Gastroesophageal sphincter (tissue), 4 donors: ENCODE data around the gene SZT2. TPM values are rescaled to one million over a fixed set of nuclear protein-coding genes. Genes with fewer than 3 reads are reported as not detected.

Experiments used
- ATAC-seq: fragments of 150-250 bp; one replicate; pipeline ENCODE4 v1.9.1; 2016; ENCODE audit warnings: mild to moderate bottlenecking, moderate library complexity
- H3K27ac ChIP-seq, 4 donors: fragments of 200-600 bp; sonication (generic) in 3 of 4; 1 replicate in 3 of 4; 2 replicates in 1 of 4; pipeline ENCODE4 v1.5.1; 2016 to 2019
- H3K27me3 ChIP-seq: fragments of 200-600 bp; sonication (generic); one replicate; pipeline ENCODE4 v1.5.1; 2019
- H3K36me3 ChIP-seq, 2 donors: fragments of 200-600 bp; sonication (generic); one replicate each; pipeline ENCODE4 v1.5.1; 2019; ENCODE audit warnings: control low read depth in 1 of 2
- H3K4me1 ChIP-seq, 3 donors: fragments of 200-600 bp; sonication (generic); 1 replicate in 2 of 3; 2 replicates in 1 of 3; pipeline ENCODE4 v1.5.1; 2016 to 2019; ENCODE audit warnings: control low read depth in 2 of 3
- H3K4me3 ChIP-seq, 2 donors: fragments of 200-600 bp; sonication (generic); one replicate each; pipeline ENCODE4 v1.5.1; 2019; ENCODE audit warnings: mild to moderate bottlenecking in 1 of 2, moderate library complexity in 1 of 2
- H3K9me3 ChIP-seq, 3 donors: fragments of 200-600 bp; sonication (generic); one replicate each; pipeline ENCODE4 v1.5.1; 2017 to 2019; ENCODE audit warnings: control low read depth in 2 of 3
- EP300 ChIP-seq: sonication (generic); formaldehyde crosslinking; IDR thresholded peaks from one replicate; pipeline ENCODE4 v1.6.1; 2017; ENCODE audit warnings: antibody characterized with exemption, mild to moderate bottlenecking
- POLR2A ChIP-seq, 2 donors: fragments of 450-650 bp; IDR thresholded peaks; one replicate each; pipeline ENCODE4 v1.6.1; 2017; ENCODE audit warnings: antibody characterized with exemption in 2 of 2, mild to moderate bottlenecking in 2 of 2, moderate library complexity in 1 of 2
- POLR2AphosphoS5 ChIP-seq: sonication (generic); formaldehyde crosslinking; IDR thresholded peaks from one replicate; pipeline ENCODE4 v1.6.1; 2017; ENCODE audit warnings: antibody characterized with exemption
- WGBS, 2 donors: methylation state at CpG; one replicate each; pipeline ENCODE4 v1.1.5; 2018; ENCODE audit warnings: low coverage in 1 of 2; 5-methylcytosine and 5-hydroxymethylcytosine counted together
- total RNA-seq, 4 donors: library from RNA; depleted of rRNA; stranded (reverse); fragments of >200 nt; gene quantifications; one replicate each; pipeline ENCODE4 v1.1.0, GENCODE V29; 2016
- TF ChIP-seq, protein P1 (sequence below), 4 experiments: fragments of 200-600 bp in 2 of 4; fragments of 450-650 bp in 2 of 4; sonication (generic) in 1 of 4; IDR thresholded peaks; one replicate each; pipeline ENCODE4 v1.5.1; 2017 to 2019; ENCODE audit warnings: antibody characterized with exemption in 4 of 4, mild to moderate bottlenecking in 2 of 4, moderate library complexity in 2 of 4

Gene SZT2
- total RNA-seq, 4 donors from 2014 or later, result 13.1 to 40.0 (median 35.1) TPM

DNA sequence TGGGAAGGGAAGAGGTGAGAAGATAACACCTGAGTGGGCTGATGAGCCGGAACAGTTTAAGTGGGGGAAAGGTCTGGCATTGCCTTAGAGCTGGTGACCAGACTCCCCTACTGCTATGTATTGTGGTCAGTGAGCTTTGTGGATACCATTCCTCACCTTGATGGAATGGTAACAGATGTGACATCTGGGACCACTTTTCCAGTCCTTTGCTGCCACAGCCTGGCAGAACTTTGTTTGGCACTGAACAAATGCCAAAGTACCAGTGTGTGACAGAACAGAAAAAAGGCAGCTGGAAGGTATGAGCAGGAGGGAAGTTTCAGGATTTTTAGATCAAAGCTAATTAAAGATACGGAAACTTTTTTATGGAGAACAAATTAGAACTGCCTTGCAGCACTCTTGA, 6.2 kb upstream of the SZT2 start:
- no peaks in the 10 kb centered on the region for H3K9me3 ChIP-seq
- H3K27me3 ChIP-seq, result no peaks in the 10 kb centered on the region
- H3K4me3 ChIP-seq, result no peak overlapping the region
- no peak for ATAC-seq
- H3K36me3 ChIP-seq, result peaks cover 0 to 77% of the 10 kb centered on the region in 2 donors
- H3K27ac ChIP-seq, result no peak overlapping the region
- peaks cover 2 to 27% (median 6%) of the 10 kb centered on the region in 3 donors for H3K4me1 ChIP-seq
- TF ChIP-seq POLR2AphosphoS5 (no peak), EP300 (no peak), POLR2A (IDR thresholded peaks at IDR 0.05) (no peak)
- TF ChIP-seq, protein P1, sequence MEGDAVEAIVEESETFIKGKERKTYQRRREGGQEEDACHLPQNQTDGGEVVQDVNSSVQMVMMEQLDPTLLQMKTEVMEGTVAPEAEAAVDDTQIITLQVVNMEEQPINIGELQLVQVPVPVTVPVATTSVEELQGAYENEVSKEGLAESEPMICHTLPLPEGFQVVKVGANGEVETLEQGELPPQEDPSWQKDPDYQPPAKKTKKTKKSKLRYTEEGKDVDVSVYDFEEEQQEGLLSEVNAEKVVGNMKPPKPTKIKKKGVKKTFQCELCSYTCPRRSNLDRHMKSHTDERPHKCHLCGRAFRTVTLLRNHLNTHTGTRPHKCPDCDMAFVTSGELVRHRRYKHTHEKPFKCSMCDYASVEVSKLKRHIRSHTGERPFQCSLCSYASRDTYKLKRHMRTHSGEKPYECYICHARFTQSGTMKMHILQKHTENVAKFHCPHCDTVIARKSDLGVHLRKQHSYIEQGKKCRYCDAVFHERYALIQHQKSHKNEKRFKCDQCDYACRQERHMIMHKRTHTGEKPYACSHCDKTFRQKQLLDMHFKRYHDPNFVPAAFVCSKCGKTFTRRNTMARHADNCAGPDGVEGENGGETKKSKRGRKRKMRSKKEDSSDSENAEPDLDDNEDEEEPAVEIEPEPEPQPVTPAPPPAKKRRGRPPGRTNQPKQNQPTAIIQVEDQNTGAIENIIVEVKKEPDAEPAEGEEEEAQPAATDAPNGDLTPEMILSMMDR (IDR thresholded peaks at IDR 0.05), result no peak
- WGBS, 2 donors, result 83 to 100% methylated on average over 1 to 2 of the region's 2 CpGs

DNA sequence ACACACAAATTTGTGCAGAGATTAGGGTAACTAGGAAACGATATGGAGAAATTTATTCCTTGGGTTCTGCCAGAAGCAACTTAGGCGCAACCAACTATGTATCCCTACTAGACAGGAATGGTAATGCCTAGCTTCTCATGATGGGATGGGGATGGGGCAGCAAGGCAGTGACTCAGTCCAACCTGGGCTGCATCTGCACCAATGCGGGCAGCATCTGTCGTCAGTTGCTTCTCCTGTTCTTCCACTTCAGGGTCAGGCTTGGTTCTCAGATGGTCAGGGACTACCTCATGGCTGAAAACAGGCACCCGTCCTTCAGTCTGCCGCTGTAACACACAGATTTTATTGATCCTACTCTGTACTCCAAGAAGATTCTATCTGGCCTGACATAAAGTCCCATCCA, 3.0 kb upstream of the SZT2 start:
- WGBS, 2 donors, result 85 to 86% methylated on average over 4 to 6 of the region's 6 CpGs
- H3K4me1 ChIP-seq, result peaks cover 6 to 43% (median 22%) of the 10 kb centered on the region in 3 donors
- H3K27ac ChIP-seq, result no peak overlapping the region
- no peak for ATAC-seq
- no peaks in the 10 kb centered on the region for H3K9me3 ChIP-seq
- H3K36me3 ChIP-seq, result peaks cover 0 to 60% of the 10 kb centered on the region in 2 donors
- H3K4me3 ChIP-seq, result no peak overlapping the region
- TF ChIP-seq POLR2AphosphoS5, result no peak
- TF ChIP-seq, protein P1 (IDR thresholded peaks at IDR 0.05), result no peak
- no peak for TF ChIP-seq EP300
- TF ChIP-seq POLR2A (IDR thresholded peaks at IDR 0.05), result no peak
- H3K27me3 ChIP-seq, result no peaks in the 10 kb centered on the region

DNA sequence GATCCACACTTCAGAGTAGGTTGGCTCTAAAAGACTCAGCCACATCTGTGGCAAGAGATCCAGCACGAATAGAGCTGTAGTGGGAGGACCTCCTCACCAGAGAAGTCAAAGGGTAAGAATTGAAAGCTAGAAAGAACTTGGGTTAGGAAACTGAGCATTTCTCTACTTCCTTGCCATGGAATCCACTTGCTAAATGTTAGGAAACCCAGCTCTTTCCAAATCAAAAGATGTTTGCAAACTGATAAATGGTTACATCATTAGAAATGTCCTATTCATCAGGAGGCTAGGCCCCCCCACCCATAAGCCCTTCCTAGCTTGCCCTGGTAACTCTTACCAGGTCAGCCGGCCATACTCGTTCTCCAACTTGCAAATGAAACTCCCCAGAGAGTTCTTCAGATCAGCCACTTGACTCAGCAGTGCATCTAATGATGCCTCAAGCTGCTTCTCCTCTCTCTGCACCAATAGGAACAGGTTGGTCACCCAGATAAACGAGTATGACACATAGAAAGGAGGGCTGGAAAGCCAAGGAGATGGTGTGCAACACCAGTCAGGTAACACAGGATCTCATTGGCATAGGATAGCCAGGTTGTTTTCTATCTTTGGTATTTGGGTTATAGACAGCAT, 1.6 kb upstream of the SZT2 start:
- H3K4me3 ChIP-seq, result no peak overlapping the region
- no peak for ATAC-seq
- peaks cover 0 to 46% of the 10 kb centered on the region in 2 donors for H3K36me3 ChIP-seq
- H3K27me3 ChIP-seq, result no peaks in the 10 kb centered on the region
- H3K27ac ChIP-seq, result no peak overlapping the region
- TF ChIP-seq, protein P1 (IDR thresholded peaks at IDR 0.05), result no peak
- TF ChIP-seq POLR2AphosphoS5 (no peak), POLR2A (IDR thresholded peaks at IDR 0.05) (no peak), EP300 (no peak)
- WGBS, 2 donors, result 50 to 75% methylated on average over 1 to 3 of the region's 4 CpGs
- H3K9me3 ChIP-seq, result no peaks in the 10 kb centered on the region
- peaks cover 6 to 30% (median 22%) of the 10 kb centered on the region in 3 donors for H3K4me1 ChIP-seq

DNA sequence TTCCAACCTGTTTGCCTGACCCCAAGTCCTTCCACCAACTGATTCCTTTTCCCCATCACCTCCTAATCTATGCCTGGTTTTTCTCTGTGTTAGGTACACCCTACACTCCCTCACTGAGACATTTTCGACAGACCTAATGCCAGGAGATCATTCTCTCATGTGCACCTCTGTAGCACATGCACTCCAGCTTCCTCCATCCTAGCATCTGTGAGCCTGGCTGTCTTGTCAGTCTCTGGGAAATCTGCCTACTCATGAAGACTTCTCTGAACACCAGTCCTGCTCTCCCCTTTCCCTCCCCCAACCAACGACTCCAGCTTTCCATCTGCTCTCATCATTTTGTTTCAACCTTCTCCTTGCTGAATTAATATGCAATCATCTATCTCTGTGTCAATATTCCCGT, 1.1 kb upstream of the SZT2 start:
- H3K36me3 ChIP-seq, result peaks cover 0 to 42% of the 10 kb centered on the region in 2 donors
- 15 to 38% methylated on average over 2 to 3 of the region's 3 CpGs for WGBS, 2 donors
- no peak for ATAC-seq
- H3K27ac ChIP-seq, result peak overlapping the region in 1 of 4 donors; percentile 87
- H3K4me3 ChIP-seq, result peak overlapping the region; percentile 56 to 67
- peaks cover 6 to 30% (median 22%) of the 10 kb centered on the region in 3 donors for H3K4me1 ChIP-seq
- TF ChIP-seq POLR2A (IDR thresholded peaks at IDR 0.05), result no peak
- no peak for TF ChIP-seq POLR2AphosphoS5
- no peak for TF ChIP-seq EP300
- TF ChIP-seq, protein P1 (IDR thresholded peaks at IDR 0.05), result no peak
- no peaks in the 10 kb centered on the region for H3K27me3 ChIP-seq
- no peaks in the 10 kb centered on the region for H3K9me3 ChIP-seq

DNA sequence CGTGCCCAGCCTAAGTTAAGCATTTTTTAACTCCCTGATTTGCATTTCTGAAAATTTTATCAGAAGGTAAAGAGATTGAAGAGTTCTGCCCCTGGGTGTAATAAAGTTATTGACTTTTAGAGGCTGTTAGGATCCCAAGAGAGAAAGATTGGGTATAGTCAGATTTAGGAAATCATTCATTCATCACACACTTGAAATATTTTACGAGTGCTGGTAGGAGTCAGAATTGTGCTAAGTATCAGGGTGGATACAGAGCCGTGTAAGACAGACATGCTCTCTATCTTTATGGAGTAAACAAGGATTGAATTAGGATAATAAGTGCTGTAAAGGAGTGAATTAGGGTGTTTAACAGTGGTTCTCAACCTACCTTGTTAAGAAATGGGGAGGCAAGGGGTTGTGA, 3.0 kb downstream of the SZT2 start:
- WGBS, 2 donors, result 72% methylated on average over 3 of the region's 3 CpGs; no CpG with 5 or more reads in 1 of the 2 donors
- Histone ChIP-seq H3K9me3 (no peaks in the 10 kb centered on the region), H3K27ac (no peak overlapping the region), H3K27me3 (no peaks in the 10 kb centered on the region), H3K4me3 (no peak overlapping the region), H3K4me1 (peaks cover 6 to 36% (median 22%) of the 10 kb centered on the region in 3 donors), H3K36me3 (peaks cover 0 to 14% of the 10 kb centered on the region in 2 donors)
- TF ChIP-seq POLR2A (IDR thresholded peaks at IDR 0.05), result no peak
- TF ChIP-seq, protein P1 (IDR thresholded peaks at IDR 0.05), result no peak
- no peak for TF ChIP-seq EP300
- TF ChIP-seq POLR2AphosphoS5, result no peak
- ATAC-seq, result no peak
